ENCODE results near the gene TMEM8B. TPM values are rescaled to one million over a fixed set of nuclear protein-coding genes. Genes with fewer than 3 reads are reported as not detected.

Gene TMEM8B
- total and polyA plus RNA-seq, 10 of the 15 experiments (the other 5 are each of a cell fraction or from before 2014, with no cell fraction given), result 0.19 to 7.6 (median 2.5) TPM

DNA sequence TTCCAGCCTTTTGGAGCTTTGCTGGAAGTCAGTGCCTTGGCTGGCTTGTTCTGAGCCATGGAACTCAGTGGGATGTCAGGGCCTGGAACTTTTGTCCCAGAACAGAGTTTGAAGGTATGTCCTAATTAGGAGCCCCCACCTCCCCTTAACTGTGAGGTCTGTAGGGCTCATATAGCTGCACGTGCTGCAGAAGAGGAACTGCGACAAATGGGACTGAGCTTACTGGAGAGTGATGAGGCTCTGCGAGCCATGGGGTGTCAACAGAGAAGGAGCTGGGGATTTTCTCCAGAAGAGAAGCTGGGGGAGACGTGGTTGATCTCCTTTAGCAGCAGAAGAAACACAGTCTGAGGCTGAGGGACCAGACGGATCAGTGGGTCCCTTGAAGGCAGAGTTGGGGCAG is 10.9 kb downstream of the TMEM8B start:
- no TSS peak for BruUV-seq (replicated peaks)
- no peaks in the 10 kb centered on the region for H4K20me1 ChIP-seq (ENCODE audit: control insufficient read depth, insufficient read depth)
- ChIA-PET RAD21 (ENCODE audit: unreplicated experiment) (interaction anchor here (1.0 to 1.9 kb wide), 4 partner anchors 11 to 42 kb away, joined by 3 to 8 read pairs (median 3); partner anchors contain the start of genes FAM221B, HINT2 and TMEM8B), POLR2A (interaction anchor here (0.6 to 0.7 kb wide), 2 partner anchors 8 to 9 kb away, joined by 3 read pairs; no protein-coding TSS in a partner anchor), CTCF (interaction anchor here (0.6 to 1.5 kb wide), 5 partner anchors 9 to 50 kb away, joined by 3 to 6 read pairs (median 4); no protein-coding TSS in a partner anchor), SMC1A (ENCODE audit: uncharacterized antibody, unreplicated experiment) (interaction anchor here (0.8 to 2.5 kb wide), 2 partner anchors 12 to 42 kb away, joined by 3 to 9 read pairs; no protein-coding TSS in a partner anchor)
- DNase-seq (ENCODE audit: low read depth, low spot score) (no peak), FAIRE-seq (no peak), ATAC-seq (no peak)
- no peak overlapping the region for H3K9ac ChIP-seq (ENCODE audit: control insufficient read depth, insufficient read depth, low read length)
- no peaks in the 10 kb centered on the region for H3K79me2 ChIP-seq (ENCODE audit: control insufficient read depth, insufficient read depth, low read length)
- 38% methylated on average over 5 of the region's 5 CpGs for WGBS (ENCODE audit: insufficient coverage, insufficient replicate concordance, low lambda C conversion rate, missing lambda C conversion rate)
- in situ Hi-C loops (cut with MboI) (no loop called here), intact Hi-C loops (cut with micrococcal nuclease; ENCODE audit: unreplicated experiment) (no loop called here)
- no peak overlapping the region for H2AFZ ChIP-seq (ENCODE audit: control insufficient read depth, low read depth, low read length)
- no peak overlapping the region for H3K27ac ChIP-seq (ENCODE audit: control insufficient read depth, insufficient read depth)
- H3K27me3 ChIP-seq (replicated peaks in 1 of 2; ENCODE audit: control insufficient read depth in 2 of 2, insufficient read depth in 2 of 2, low read length in 1 of 2), result no peaks in the 10 kb centered on the region
- no peak overlapping the region for H3K4me3 ChIP-seq
- H3K9me3 ChIP-seq (replicated peaks; ENCODE audit: control insufficient read depth, insufficient read depth, low read length), result no peaks in the 10 kb centered on the region
- no peak overlapping the region for H3K4me2 ChIP-seq (ENCODE audit: control insufficient read depth, insufficient read depth)
- H3K36me3 ChIP-seq (ENCODE audit: control insufficient read depth in 2 of 2, insufficient read depth in 2 of 2, low read length in 1 of 2), result no peaks in the 10 kb centered on the region
- H3K4me1 ChIP-seq (ENCODE audit: control insufficient read depth, insufficient read depth, low read length), result peaks cover 50% of the 10 kb centered on the region
- TF ChIP-seq CHD4 (IDR thresholded peaks at IDR 0.05) (no peak), SP1 (IDR thresholded peaks at IDR 0.05; ENCODE audit: low read depth, low read length) (no peak), NR2C1 (IDR thresholded peaks at IDR 0.05) (no peak), BHLHE40 (IDR thresholded peaks at IDR 0.05; ENCODE audit: borderline replicate concordance in 1 of 2, low read depth in 2 of 2, low read length in 1 of 2) (peak; percentile 88 to 91), NFYA (IDR thresholded peaks at IDR 0.05; ENCODE audit: borderline replicate concordance, low read depth, low read length) (no peak), KDM1A (IDR thresholded peaks at IDR 0.05; ENCODE audit: borderline replicate concordance) (no peak), IKZF1 (conservative IDR thresholded peaks at IDR 0.05) (0 out of 2 replicates have a peak, but pooled peaks have one; percentile 9), ZSCAN29 (IDR thresholded peaks at IDR 0.05) (no peak), RCOR1 (conservative IDR thresholded peaks at IDR 0.05; ENCODE audit: low read depth, low read length) (no peak), DPF2 (IDR thresholded peaks at IDR 0.05) (no peak), PAX8 (IDR thresholded peaks at IDR 0.05) (no peak), CBFB (IDR thresholded peaks at IDR 0.05; ENCODE audit: low read depth) (no peak), SPI1 (IDR thresholded peaks at IDR 0.05; ENCODE audit: borderline replicate concordance, insufficient read depth, low read depth, low read length) (peak; percentile 84; the same call in 1 of the 2 replicates), SUPT20H (IDR thresholded peaks at IDR 0.05; ENCODE audit: borderline replicate concordance, control insufficient read depth, low read depth, low read length) (no peak), IRF4 (IDR thresholded peaks at IDR 0.05; ENCODE audit: low read depth, low read length) (no peak), CEBPB (IDR thresholded peaks at IDR 0.05; ENCODE audit: borderline replicate concordance in 1 of 2, low read depth in 2 of 2, low read length in 2 of 2) (no peak)
- TF ChIP-seq, protein P1, sequence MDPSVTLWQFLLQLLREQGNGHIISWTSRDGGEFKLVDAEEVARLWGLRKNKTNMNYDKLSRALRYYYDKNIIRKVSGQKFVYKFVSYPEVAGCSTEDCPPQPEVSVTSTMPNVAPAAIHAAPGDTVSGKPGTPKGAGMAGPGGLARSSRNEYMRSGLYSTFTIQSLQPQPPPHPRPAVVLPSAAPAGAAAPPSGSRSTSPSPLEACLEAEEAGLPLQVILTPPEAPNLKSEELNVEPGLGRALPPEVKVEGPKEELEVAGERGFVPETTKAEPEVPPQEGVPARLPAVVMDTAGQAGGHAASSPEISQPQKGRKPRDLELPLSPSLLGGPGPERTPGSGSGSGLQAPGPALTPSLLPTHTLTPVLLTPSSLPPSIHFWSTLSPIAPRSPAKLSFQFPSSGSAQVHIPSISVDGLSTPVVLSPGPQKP (IDR thresholded peaks at IDR 0.05; ENCODE audit: low read depth, low read length), result no peak
- TF ChIP-seq, protein P2, sequence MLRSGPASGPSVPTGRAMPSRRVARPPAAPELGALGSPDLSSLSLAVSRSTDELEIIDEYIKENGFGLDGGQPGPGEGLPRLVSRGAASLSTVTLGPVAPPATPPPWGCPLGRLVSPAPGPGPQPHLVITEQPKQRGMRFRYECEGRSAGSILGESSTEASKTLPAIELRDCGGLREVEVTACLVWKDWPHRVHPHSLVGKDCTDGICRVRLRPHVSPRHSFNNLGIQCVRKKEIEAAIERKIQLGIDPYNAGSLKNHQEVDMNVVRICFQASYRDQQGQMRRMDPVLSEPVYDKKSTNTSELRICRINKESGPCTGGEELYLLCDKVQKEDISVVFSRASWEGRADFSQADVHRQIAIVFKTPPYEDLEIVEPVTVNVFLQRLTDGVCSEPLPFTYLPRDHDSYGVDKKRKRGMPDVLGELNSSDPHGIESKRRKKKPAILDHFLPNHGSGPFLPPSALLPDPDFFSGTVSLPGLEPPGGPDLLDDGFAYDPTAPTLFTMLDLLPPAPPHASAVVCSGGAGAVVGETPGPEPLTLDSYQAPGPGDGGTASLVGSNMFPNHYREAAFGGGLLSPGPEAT (IDR thresholded peaks at IDR 0.05; ENCODE audit: low read depth), result no peak
- TF ChIP-seq, protein P3, sequence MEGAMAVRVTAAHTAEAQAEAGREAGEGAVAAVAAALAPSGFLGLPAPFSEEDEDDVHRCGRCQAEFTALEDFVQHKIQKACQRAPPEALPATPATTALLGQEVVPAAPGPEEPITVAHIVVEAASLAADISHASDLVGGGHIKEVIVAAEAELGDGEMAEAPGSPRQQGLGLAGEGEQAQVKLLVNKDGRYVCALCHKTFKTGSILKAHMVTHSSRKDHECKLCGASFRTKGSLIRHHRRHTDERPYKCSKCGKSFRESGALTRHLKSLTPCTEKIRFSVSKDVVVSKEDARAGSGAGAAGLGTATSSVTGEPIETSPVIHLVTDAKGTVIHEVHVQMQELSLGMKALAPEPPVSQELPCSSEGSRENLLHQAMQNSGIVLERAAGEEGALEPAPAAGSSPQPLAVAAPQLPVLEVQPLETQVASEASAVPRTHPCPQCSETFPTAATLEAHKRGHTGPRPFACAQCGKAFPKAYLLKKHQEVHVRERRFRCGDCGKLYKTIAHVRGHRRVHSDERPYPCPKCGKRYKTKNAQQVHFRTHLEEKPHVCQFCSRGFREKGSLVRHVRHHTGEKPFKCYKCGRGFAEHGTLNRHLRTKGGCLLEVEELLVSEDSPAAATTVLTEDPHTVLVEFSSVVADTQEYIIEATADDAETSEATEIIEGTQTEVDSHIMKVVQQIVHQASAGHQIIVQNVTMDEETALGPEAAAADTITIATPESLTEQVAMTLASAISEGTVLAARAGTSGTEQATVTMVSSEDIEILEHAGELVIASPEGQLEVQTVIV (IDR thresholded peaks at IDR 0.05; ENCODE audit: borderline replicate concordance, partially characterized antibody), result no peak

Data from GM12878 (cell line).